Measurements from ENCODE around the gene NFIX. TPM values are rescaled to one million over a fixed set of nuclear protein-coding genes. Genes with fewer than 3 reads are reported as not detected.

The NFIX gene
- total and polyA plus RNA-seq, 2 donors, result 83.5 to 88.6 TPM

- H3K4me3 ChIP-seq (ENCODE audit: low read depth, low read length), result no peak overlapping the region
- DNase-seq (ENCODE audit: extremely low spot score), result no peak
- H3K36me3 ChIP-seq (ENCODE audit: insufficient read depth), result peaks cover 2% of the 10 kb centered on the region
- WGBS, result 87% methylated on average over 40 of the region's 40 CpGs
- H3K4me1 ChIP-seq (ENCODE audit: insufficient read depth), result no peaks in the 10 kb centered on the region
- no peak overlapping the region for H3K27ac ChIP-seq (ENCODE audit: low read depth)
Measured at GRCh38 chr19:13138171-13138915, 143.1 kb downstream of the NFIX start.

DNA sequence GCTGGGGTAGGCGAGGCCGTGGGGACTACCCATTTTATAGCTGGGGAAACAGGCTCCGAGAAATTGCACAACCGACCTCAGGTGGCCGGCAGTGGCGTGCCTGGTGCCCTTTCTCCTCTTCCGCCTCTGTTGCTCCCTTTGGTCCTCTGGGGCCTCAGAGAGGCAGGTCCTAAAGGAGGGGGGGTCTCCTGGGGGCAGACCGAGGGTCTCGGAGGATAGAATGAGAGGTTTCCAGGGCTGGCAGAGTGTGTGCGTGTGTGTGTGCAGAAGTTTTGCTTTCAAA lies 143.6 kb downstream of the NFIX start:
- 77% methylated on average over 10 of the region's 10 CpGs for WGBS
- Histone ChIP-seq H3K36me3 (ENCODE audit: insufficient read depth) (peaks cover 2% of the 10 kb centered on the region), H3K4me1 (ENCODE audit: insufficient read depth) (no peaks in the 10 kb centered on the region), H3K4me3 (ENCODE audit: low read depth, low read length) (no peak overlapping the region), H3K27ac (ENCODE audit: low read depth) (no peak overlapping the region)
- no peak for DNase-seq (ENCODE audit: extremely low spot score)

GRCh38 chr19:13139633-13140311 lies 144.5 kb downstream of the NFIX start:
- Histone ChIP-seq H3K4me1 (ENCODE audit: insufficient read depth) (no peaks in the 10 kb centered on the region), H3K36me3 (ENCODE audit: insufficient read depth) (peaks cover 2% of the 10 kb centered on the region), H3K27ac (ENCODE audit: low read depth) (no peak overlapping the region), H3K4me3 (ENCODE audit: low read depth, low read length) (no peak overlapping the region)
- DNase-seq (ENCODE audit: extremely low spot score), result no peak
- 74% methylated on average over 11 of the region's 11 CpGs for WGBS

DNA sequence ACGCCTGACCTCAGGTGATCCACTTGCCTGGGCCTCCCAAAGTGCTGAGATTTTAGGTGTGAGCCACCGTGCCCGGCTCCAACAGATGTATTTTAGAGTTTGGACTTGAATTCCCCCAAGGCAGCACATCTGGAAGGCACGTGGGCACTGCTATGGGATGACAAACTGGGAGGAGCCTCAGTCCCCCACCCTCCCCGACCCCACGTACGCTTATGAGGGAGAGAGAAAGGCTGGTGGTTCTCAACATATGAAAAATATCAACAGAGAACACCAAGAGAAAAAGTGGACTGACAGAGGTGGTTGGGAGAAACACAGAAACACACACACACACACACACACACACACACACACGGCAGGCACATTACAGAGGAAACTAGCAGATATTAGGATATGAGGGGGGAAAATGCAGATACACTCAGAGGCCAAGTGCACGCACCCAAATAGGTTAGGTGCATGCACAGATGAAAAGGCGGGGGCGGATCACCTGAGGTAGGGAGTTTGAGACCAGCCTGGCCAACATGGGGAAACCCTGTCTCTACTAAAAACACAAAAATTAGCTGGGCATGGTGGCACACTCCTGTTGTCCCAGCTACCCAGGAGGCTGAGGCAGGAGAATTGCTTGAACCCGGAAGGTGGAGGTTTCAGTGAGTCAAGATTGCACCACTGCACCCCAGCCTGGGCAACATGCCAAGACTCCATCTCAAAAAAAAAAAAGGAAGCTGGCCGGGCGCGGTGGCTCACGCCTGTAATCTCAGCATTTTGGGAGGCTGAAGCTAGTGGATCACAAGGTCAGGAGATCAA lies 151.7 kb downstream of the NFIX start:
- 68% methylated on average over 16 of the region's 16 CpGs for WGBS
- no peak for DNase-seq (ENCODE audit: extremely low spot score)
- Histone ChIP-seq H3K36me3 (ENCODE audit: insufficient read depth) (no peaks in the 10 kb centered on the region), H3K4me1 (ENCODE audit: insufficient read depth) (peaks cover 2% of the 10 kb centered on the region), H3K27ac (ENCODE audit: low read depth) (no peak overlapping the region), H3K4me3 (ENCODE audit: low read depth, low read length) (no peak overlapping the region)

Other genes with a start within 250 kb of the NFIX start
- not detected for gene BEST2, start 243.7 kb upstream of the NFIX start, total RNA-seq
- gene BEST2, start 243.7 kb upstream of the NFIX start, polyA plus RNA-seq, result not detected
- 30.2 TPM for gene HOOK2, start 219.9 kb upstream of the NFIX start, total RNA-seq
- 28.4 TPM for gene HOOK2, start 219.9 kb upstream of the NFIX start, polyA plus RNA-seq
- 107 TPM for gene JUNB, start 204.0 kb upstream of the NFIX start, total RNA-seq
- gene JUNB, start 204.0 kb upstream of the NFIX start, polyA plus RNA-seq, result 545 TPM
- gene PRDX2, start 193.7 kb upstream of the NFIX start, total RNA-seq, result 74.2 TPM
- gene PRDX2, start 193.7 kb upstream of the NFIX start, polyA plus RNA-seq, result 245 TPM
- not detected for gene THSD8, start 193.4 kb upstream of the NFIX start, total RNA-seq
- not detected for gene THSD8, start 193.4 kb upstream of the NFIX start, polyA plus RNA-seq
- gene RNASEH2A, start 188.9 kb upstream of the NFIX start, total RNA-seq, result 9.5 TPM
- gene RNASEH2A, start 188.9 kb upstream of the NFIX start, polyA plus RNA-seq, result 12.8 TPM
- gene RTBDN, start 160.9 kb upstream of the NFIX start, total RNA-seq, result not detected
- 0.65 TPM for gene RTBDN, start 160.9 kb upstream of the NFIX start, polyA plus RNA-seq
- gene MAST1, start 157.0 kb upstream of the NFIX start, total RNA-seq, result 0.74 TPM
- 1.1 TPM for gene MAST1, start 157.0 kb upstream of the NFIX start, polyA plus RNA-seq
- gene DNASE2, start 114.0 kb upstream of the NFIX start, total RNA-seq, result 10.6 TPM
- 58.9 TPM for gene DNASE2, start 114.0 kb upstream of the NFIX start, polyA plus RNA-seq
- gene KLF1, start 108.3 kb upstream of the NFIX start, total RNA-seq, result 0.26 TPM
- gene KLF1, start 108.3 kb upstream of the NFIX start, polyA plus RNA-seq, result 0.08 TPM
- 13.8 TPM for gene GCDH, start 104.3 kb upstream of the NFIX start, total RNA-seq
- 54.5 TPM for gene GCDH, start 104.3 kb upstream of the NFIX start, polyA plus RNA-seq
- gene SYCE2, start 76.2 kb upstream of the NFIX start, total RNA-seq, result 0.85 TPM
- gene SYCE2, start 76.2 kb upstream of the NFIX start, polyA plus RNA-seq, result 0.10 TPM
- gene FARSA, start 61.8 kb upstream of the NFIX start, total RNA-seq, result 27.2 TPM
- gene FARSA, start 61.8 kb upstream of the NFIX start, polyA plus RNA-seq, result 51.3 TPM
- 350 TPM for gene CALR, start 56.9 kb upstream of the NFIX start, total RNA-seq
- 366 TPM for gene CALR, start 56.9 kb upstream of the NFIX start, polyA plus RNA-seq
- 29.5 TPM for gene RAD23A, start 49.6 kb upstream of the NFIX start, total RNA-seq
- 129 TPM for gene RAD23A, start 49.6 kb upstream of the NFIX start, polyA plus RNA-seq
- 7.3 TPM for gene GADD45GIP1, start 38.3 kb upstream of the NFIX start, total RNA-seq
- gene GADD45GIP1, start 38.3 kb upstream of the NFIX start, polyA plus RNA-seq, result 45.9 TPM
- gene DAND5, start 25.9 kb upstream of the NFIX start, total RNA-seq, result not detected
- gene DAND5, start 25.9 kb upstream of the NFIX start, polyA plus RNA-seq, result not detected
- 4.8 TPM for gene LYL1, start 107.4 kb downstream of the NFIX start, total RNA-seq
- gene LYL1, start 107.4 kb downstream of the NFIX start, polyA plus RNA-seq, result 15.7 TPM
- gene TRMT1, start 121.3 kb downstream of the NFIX start, total RNA-seq, result 16.5 TPM
- gene TRMT1, start 121.3 kb downstream of the NFIX start, polyA plus RNA-seq, result 31.2 TPM
- 10.2 TPM for gene NACC1, start 122.8 kb downstream of the NFIX start, total RNA-seq
- 25.7 TPM for gene NACC1, start 122.8 kb downstream of the NFIX start, polyA plus RNA-seq
- 26.4 TPM for gene STX10, start 154.9 kb downstream of the NFIX start, total RNA-seq
- 76.1 TPM for gene STX10, start 154.9 kb downstream of the NFIX start, polyA plus RNA-seq
- gene IER2, start 154.9 kb downstream of the NFIX start, total RNA-seq, result 17.0 TPM
- gene IER2, start 154.9 kb downstream of the NFIX start, polyA plus RNA-seq, result 268 TPM